Aorta (tissue), 5 donors: ENCODE data around the gene RGS16. TPM values are rescaled to one million over a fixed set of nuclear protein-coding genes. Genes with fewer than 3 reads are reported as not detected.
"Not testable (repeated sequence)": the region's sequence is repeated elsewhere in the genome, so short reads cannot be mapped to it uniquely, and the experiment has no call there.

Experiments used
- ATAC-seq: fragments of 200-7000 bp; cut with Tn5 transposase; one replicate; pipeline ENCODE4 v1.9.1; 2022; ENCODE audit warnings: moderate library complexity; ENCODE audit not compliant: low FRiP score
- DNase-seq, 2 donors: peaks; one replicate each; pipeline ENCODE4 v3.0.0-alpha.2; 2020
- H3K27ac ChIP-seq, 2 donors: one replicate each; pipeline ENCODE4 v1.5.1; 2013; ENCODE audit warnings: low read length in 2 of 2, mild to moderate bottlenecking in 2 of 2, moderate library complexity in 2 of 2, control low read depth in 1 of 2, inconsistent platforms in 1 of 2, low read depth in 1 of 2
- H3K27me3 ChIP-seq, 2 donors: one replicate each; pipeline ENCODE4 v1.6.1; 2013; ENCODE audit warnings: control low read depth in 1 of 2, low read length in 1 of 2, mild to moderate bottlenecking in 1 of 2, moderate library complexity in 1 of 2; ENCODE audit not compliant: insufficient read depth in 2 of 2, control insufficient read depth in 1 of 2
- H3K36me3 ChIP-seq, 2 donors: one replicate each; pipeline ENCODE4 v1.6.1; 2013; ENCODE audit warnings: control low read depth in 1 of 2, low read length in 1 of 2, mild to moderate bottlenecking in 1 of 2; ENCODE audit not compliant: insufficient read depth in 2 of 2, control insufficient read depth in 1 of 2
- H3K4me1 ChIP-seq, 2 donors: one replicate each; pipeline ENCODE4 v1.6.1; 2013; ENCODE audit warnings: low read length in 2 of 2, control low read depth in 1 of 2, mild to moderate bottlenecking in 1 of 2, moderate library complexity in 1 of 2; ENCODE audit not compliant: insufficient read depth in 2 of 2, control insufficient read depth in 1 of 2
- H3K4me3 ChIP-seq, 2 donors: one replicate each; pipeline ENCODE4 v1.5.1; 2013; ENCODE audit warnings: low read length in 2 of 2, control low read depth in 1 of 2, mild to moderate bottlenecking in 1 of 2
- H3K9me3 ChIP-seq: one replicate; pipeline ENCODE4 v1.6.1; 2013; ENCODE audit warnings: mild to moderate bottlenecking, low read length; ENCODE audit not compliant: control insufficient read depth
- WGBS, 2 donors: extraction: QIAGEN DNeasy Blood & Tissue Kit; methylation state at CpG; one replicate each; pipeline ENCODE4 v1.1.7; 2013; 5-methylcytosine and 5-hydroxymethylcytosine counted together
- intact Hi-C, 2 donors: fragments of 100-400 bp; cut with DNase I; formaldehyde crosslinking; loops; one replicate each; pipeline versions ENCODE4 v1.14.2 to v1.15.0; 2022
- polyA plus RNA-seq, 2 donors: library from polyadenylated mRNA; stranded (reverse); fragments of 200-250 nt; gene quantifications; one replicate each; pipeline ENCODE4 v1.2.3, GENCODE V29; 2013
- total RNA-seq, 2 donors: library from RNA; stranded (reverse); fragmentation: NEBNext Ultra II Directional; extraction: Animal tissue kit (Norgen Biotek cat#: 25700); gene quantifications; one replicate each; pipeline ENCODE4 v1.2.1, GENCODE V29; 2021
- donor health status: healthy with polysubstance abuse.
- donor health status: Bipolar disorder and iron deficiency.
- donor health status: DM: no; HTN: no; CAD: no.
- donor health status: DM: no; HTN: no; CAD: no.
- donor health status: DM: yes; HTN: yes; CAD: no.

RGS16 gene
- total and polyA plus RNA-seq, 4 donors, result 0.50 to 20.9 (median 8.1) TPM

GRCh38 chr1:182632441-182632857, 28.3 kb upstream of the RGS16 start:
- H3K4me3 ChIP-seq, H3K27me3 ChIP-seq, H3K9me3 ChIP-seq, DNase-seq, H3K27ac ChIP-seq, H3K4me1 ChIP-seq, H3K36me3 ChIP-seq, intact Hi-C loops, ATAC-seq: not testable (repeated sequence)
- WGBS, 2 donors, result 87 to 92% methylated on average over 12 of the region's 12 CpGs

GRCh38 chr1:182631954-182632353, 27.8 kb upstream of the RGS16 start:
- H3K4me3 ChIP-seq, result no peak overlapping the region
- no peaks in the 10 kb centered on the region for H3K36me3 ChIP-seq
- H3K4me1 ChIP-seq, result no peaks in the 10 kb centered on the region
- no peak overlapping the region for H3K27ac ChIP-seq
- intact Hi-C loops, result no loop called here
- H3K9me3 ChIP-seq, result no peaks in the 10 kb centered on the region
- no peaks in the 10 kb centered on the region for H3K27me3 ChIP-seq
- ATAC-seq, result no peak
- 95 to 100% methylated on average over 1 of the region's 1 CpG for WGBS, 2 donors
- no peak for DNase-seq

GRCh38 chr1:182631053-182631677, 27.0 kb upstream of the RGS16 start:
- no peak overlapping the region for H3K4me3 ChIP-seq
- DNase-seq (no peak), ATAC-seq (no peak)
- intact Hi-C loops, result no loop called here
- no peaks in the 10 kb centered on the region for H3K36me3 ChIP-seq
- H3K27ac ChIP-seq, result no peak overlapping the region
- H3K27me3 ChIP-seq, result no peaks in the 10 kb centered on the region
- H3K4me1 ChIP-seq, result no peaks in the 10 kb centered on the region
- H3K9me3 ChIP-seq, result no peaks in the 10 kb centered on the region

- DNase-seq, result no peak
- no peaks in the 10 kb centered on the region for H3K36me3 ChIP-seq
- ATAC-seq, result no peak
- H3K4me3 ChIP-seq, result no peak overlapping the region
- intact Hi-C loops, result no loop called here
- no peaks in the 10 kb centered on the region for H3K9me3 ChIP-seq
- H3K4me1 ChIP-seq, result no peaks in the 10 kb centered on the region
- WGBS, 2 donors, result 59 to 71% methylated on average over 1 of the region's 1 CpG
- H3K27ac ChIP-seq, result no peak overlapping the region
- H3K27me3 ChIP-seq, result no peaks in the 10 kb centered on the region
These were observed 26.4 kb upstream of the RGS16 start for GRCh38 chr1:182630586-182630985.

- Histone ChIP-seq H3K4me1 (no peaks in the 10 kb centered on the region), H3K27ac (no peak overlapping the region), H3K27me3 (no peaks in the 10 kb centered on the region), H3K4me3 (no peak overlapping the region), H3K36me3 (no peaks in the 10 kb centered on the region), H3K9me3 (no peaks in the 10 kb centered on the region)
- intact Hi-C loops, result loop anchor here in 1 of 2 donors (5.0 kb wide), 1 partner anchor 43 kb away; no protein-coding TSS in a partner anchor
- WGBS, 2 donors, result 87 to 91% methylated on average over 3 of the region's 3 CpGs
- ATAC-seq (no peak), DNase-seq (no peak)
These were observed 25.4 kb upstream of the RGS16 start for GRCh38 chr1:182629499-182630096.

GRCh38 chr1:182629080-182629479, 24.9 kb upstream of the RGS16 start:
- no peaks in the 10 kb centered on the region for H3K36me3 ChIP-seq
- no peaks in the 10 kb centered on the region for H3K27me3 ChIP-seq
- no peaks in the 10 kb centered on the region for H3K4me1 ChIP-seq
- H3K9me3 ChIP-seq, result no peaks in the 10 kb centered on the region
- intact Hi-C loops, result loop anchor here in 1 of 2 donors (5.0 kb wide), 1 partner anchor 43 kb away; no protein-coding TSS in a partner anchor
- H3K27ac ChIP-seq, result no peak overlapping the region
- 77 to 83% methylated on average over 2 of the region's 2 CpGs for WGBS, 2 donors
- ATAC-seq, result no peak
- H3K4me3 ChIP-seq, result no peak overlapping the region
- no peak for DNase-seq

GRCh38 chr1:182628657-182629056, 24.5 kb upstream of the RGS16 start:
- intact Hi-C loops, result loop anchor here in 1 of 2 donors (5.0 kb wide), 1 partner anchor 44 kb away; no protein-coding TSS in a partner anchor
- Histone ChIP-seq H3K27me3 (no peaks in the 10 kb centered on the region), H3K9me3 (no peaks in the 10 kb centered on the region), H3K27ac (no peak overlapping the region), H3K4me1 (no peaks in the 10 kb centered on the region), H3K36me3 (no peaks in the 10 kb centered on the region), H3K4me3 (no peak overlapping the region)
- DNase-seq (no peak), ATAC-seq (no peak)
- WGBS, 2 donors, result 98 to 100% methylated on average over 1 of the region's 1 CpG

- H3K27me3 ChIP-seq, result no peaks in the 10 kb centered on the region
- 80 to 81% methylated on average over 2 of the region's 2 CpGs for WGBS, 2 donors
- no peak for DNase-seq
- ATAC-seq, result no peak
- no peaks in the 10 kb centered on the region for H3K36me3 ChIP-seq
- H3K9me3 ChIP-seq, result no peaks in the 10 kb centered on the region
- intact Hi-C loops, result loop anchor here in 1 of 2 donors (5.0 kb wide), 1 partner anchor 45 kb away; no protein-coding TSS in a partner anchor
- no peak overlapping the region for H3K4me3 ChIP-seq
- H3K27ac ChIP-seq, result no peak overlapping the region
- H3K4me1 ChIP-seq, result no peaks in the 10 kb centered on the region
These were observed 23.4 kb upstream of the RGS16 start for GRCh38 chr1:182627622-182628021.

- DNase-seq (no peak), ATAC-seq (no peak)
- H3K27ac ChIP-seq, result no peak overlapping the region
- H3K9me3 ChIP-seq, result no peaks in the 10 kb centered on the region
- WGBS, 2 donors, result 56 to 61% methylated on average over 1 of the region's 1 CpG
- H3K27me3 ChIP-seq, result no peaks in the 10 kb centered on the region
- no peak overlapping the region for H3K4me3 ChIP-seq
- no peaks in the 10 kb centered on the region for H3K4me1 ChIP-seq
- no peaks in the 10 kb centered on the region for H3K36me3 ChIP-seq
- intact Hi-C loops, result loop anchor here in 1 of 2 donors (5.0 kb wide), 1 partner anchor 46 kb away; no protein-coding TSS in a partner anchor
These were observed 22.3 kb upstream of the RGS16 start for GRCh38 chr1:182626527-182626926.
